Measurements from ENCODE around the gene MLC1.

GRCh38 chr22:50088096-50088495 is 2.9 kb upstream of the MLC1 start:
- TF ChIP-seq EZH2 (IDR thresholded peaks at IDR 0.05; ENCODE audit: borderline replicate concordance, insufficient read depth, low read depth, low read length, poor library complexity, severe bottlenecking) (no peak), CTCF (IDR thresholded peaks at IDR 0.05) (no peak)
